ENCODE results near the gene PLA2G15.

Gene PLA2G15

DNA sequence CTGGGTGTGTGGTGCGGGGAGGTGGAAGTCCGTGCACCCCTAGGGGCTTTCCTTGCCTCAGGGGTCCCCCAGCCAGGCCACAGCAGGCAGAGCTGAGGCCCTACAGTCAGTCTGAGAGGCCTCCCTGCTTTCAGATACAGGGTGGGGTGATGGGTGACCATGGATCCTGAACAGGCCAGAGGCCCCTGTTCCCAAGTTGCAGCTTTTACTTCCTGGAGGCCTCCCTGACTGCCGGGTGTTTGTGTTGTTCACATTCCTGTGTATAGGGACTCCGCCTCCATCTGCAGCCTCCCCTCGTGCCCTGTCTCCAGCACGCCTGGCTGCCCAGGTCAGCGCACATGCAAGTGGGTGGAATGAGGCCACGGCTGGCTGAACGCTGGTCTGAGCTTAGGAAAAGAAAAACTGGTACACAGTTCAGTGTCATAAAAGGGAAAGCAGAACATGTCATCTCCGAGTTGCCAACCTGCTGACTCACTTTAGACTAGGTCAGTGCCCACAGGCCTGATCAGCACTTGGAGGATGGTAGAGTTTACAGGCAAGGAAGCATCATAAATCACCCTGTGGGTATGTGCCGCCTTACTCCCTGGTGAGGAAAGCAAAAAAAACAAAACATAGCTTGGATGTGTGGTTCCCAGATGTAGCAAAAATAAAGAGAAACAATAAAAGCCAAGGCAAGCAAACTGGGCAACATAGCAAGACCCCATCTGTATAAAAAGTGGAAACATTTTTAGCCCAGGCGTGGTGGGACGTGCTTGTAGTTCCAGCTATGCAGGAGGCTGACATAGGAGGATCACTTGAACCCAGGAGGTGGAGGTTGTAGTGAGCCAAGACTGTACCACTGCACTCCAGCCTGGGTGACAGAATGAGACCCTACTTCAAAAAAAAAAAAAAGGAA is 13.0 kb downstream of the PLA2G15 start:
- H3K4me1 ChIP-seq (ENCODE audit: control insufficient read depth, insufficient read depth, low read length): peaks cover 18% of the 10 kb centered on the region
- H3K36me3 ChIP-seq (ENCODE audit: insufficient read depth, low read length): peaks cover 36% of the 10 kb centered on the region
- H3K27me3 ChIP-seq (ENCODE audit: control insufficient read depth, insufficient read depth, low read length): no peaks in the 10 kb centered on the region
- H3K9ac ChIP-seq (ENCODE audit: low read depth, low read length): peak overlapping the region; percentile 57
- peak overlapping the region; percentile 48 for H3K4me2 ChIP-seq (ENCODE audit: low read length)
- no peaks in the 10 kb centered on the region for H3K9me3 ChIP-seq (replicated peaks; ENCODE audit: low read length)
- no peak overlapping the region for H3K4me3 ChIP-seq (ENCODE audit: low read length)

DNA sequence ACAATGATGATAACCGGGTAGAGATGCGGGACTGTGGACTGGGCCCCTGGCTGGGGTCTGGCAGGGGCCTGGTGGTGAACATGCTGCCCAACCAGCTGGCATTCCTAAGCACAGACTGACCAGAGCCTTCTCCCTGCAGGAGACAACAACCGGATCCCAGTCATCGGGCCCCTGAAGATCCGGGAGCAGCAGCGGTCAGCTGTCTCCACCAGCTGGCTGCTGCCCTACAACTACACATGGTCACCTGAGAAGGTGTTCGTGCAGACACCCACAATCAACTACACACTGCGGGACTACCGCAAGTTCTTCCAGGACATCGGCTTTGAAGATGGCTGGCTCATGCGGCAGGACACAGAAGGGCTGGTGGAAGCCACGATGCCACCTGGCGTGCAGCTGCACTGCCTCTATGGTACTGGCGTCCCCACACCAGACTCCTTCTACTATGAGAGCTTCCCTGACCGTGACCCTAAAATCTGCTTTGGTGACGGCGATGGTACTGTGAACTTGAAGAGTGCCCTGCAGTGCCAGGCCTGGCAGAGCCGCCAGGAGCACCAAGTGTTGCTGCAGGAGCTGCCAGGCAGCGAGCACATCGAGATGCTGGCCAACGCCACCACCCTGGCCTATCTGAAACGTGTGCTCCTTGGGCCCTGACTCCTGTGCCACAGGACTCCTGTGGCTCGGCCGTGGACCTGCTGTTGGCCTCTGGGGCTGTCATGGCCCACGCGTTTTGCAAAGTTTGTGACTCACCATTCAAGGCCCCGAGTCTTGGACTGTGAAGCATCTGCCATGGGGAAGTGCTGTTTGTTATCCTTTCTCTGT is 14.0 kb downstream of the PLA2G15 start:
- Histone ChIP-seq H3K9ac (ENCODE audit: low read depth, low read length) (no peak overlapping the region), H3K27me3 (ENCODE audit: control insufficient read depth, insufficient read depth, low read length) (no peaks in the 10 kb centered on the region), H3K4me1 (ENCODE audit: control insufficient read depth, insufficient read depth, low read length) (peaks cover 27% of the 10 kb centered on the region), H3K4me3 (ENCODE audit: low read length) (no peak overlapping the region), H3K9me3 (replicated peaks; ENCODE audit: low read length) (no peaks in the 10 kb centered on the region), H3K36me3 (ENCODE audit: insufficient read depth, low read length) (peaks cover 32% of the 10 kb centered on the region), H3K4me2 (ENCODE audit: low read length) (no peak overlapping the region)

DNA sequence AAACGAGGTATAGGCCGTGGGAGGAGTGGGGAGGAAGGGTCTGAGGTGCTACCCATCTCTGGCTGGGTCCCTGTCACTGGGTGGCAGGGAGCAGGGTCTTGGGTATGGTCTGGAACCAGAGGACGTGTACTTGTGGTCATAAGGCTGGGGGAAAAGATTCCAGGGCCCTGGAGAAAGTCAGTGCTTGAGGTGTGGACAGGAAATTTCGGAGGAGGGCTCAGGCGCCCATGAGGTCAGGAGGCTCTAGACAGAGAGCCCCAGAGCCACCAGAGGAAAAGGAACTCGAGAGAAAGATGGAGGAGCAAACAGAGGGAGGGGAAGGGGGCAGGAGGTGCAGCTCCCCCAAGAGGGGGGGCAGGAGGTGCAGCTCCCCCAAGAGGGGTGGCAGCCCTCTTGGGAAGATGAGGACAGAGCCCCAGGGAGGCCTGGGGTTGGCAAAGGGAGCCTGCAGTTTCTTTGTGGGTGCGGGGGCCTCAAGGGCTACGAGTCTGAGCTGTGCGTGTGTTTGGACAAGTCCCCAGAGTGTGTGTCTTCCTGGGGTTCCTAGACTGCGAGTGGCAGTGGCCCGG is 18.5 kb downstream of the PLA2G15 start:
- peaks cover 27% of the 10 kb centered on the region for H3K36me3 ChIP-seq (ENCODE audit: insufficient read depth, low read length)
- H3K9ac ChIP-seq (ENCODE audit: low read depth, low read length): peak overlapping the region; percentile 100
- peak overlapping the region; percentile 100 for H3K4me3 ChIP-seq (ENCODE audit: low read length)
- H3K9me3 ChIP-seq (replicated peaks; ENCODE audit: low read length): no peaks in the 10 kb centered on the region
- H3K4me1 ChIP-seq (ENCODE audit: control insufficient read depth, insufficient read depth, low read length): peaks cover 28% of the 10 kb centered on the region
- no peaks in the 10 kb centered on the region for H3K27me3 ChIP-seq (ENCODE audit: control insufficient read depth, insufficient read depth, low read length)
- peak overlapping the region; percentile 97 for H3K4me2 ChIP-seq (ENCODE audit: low read length)

DNA sequence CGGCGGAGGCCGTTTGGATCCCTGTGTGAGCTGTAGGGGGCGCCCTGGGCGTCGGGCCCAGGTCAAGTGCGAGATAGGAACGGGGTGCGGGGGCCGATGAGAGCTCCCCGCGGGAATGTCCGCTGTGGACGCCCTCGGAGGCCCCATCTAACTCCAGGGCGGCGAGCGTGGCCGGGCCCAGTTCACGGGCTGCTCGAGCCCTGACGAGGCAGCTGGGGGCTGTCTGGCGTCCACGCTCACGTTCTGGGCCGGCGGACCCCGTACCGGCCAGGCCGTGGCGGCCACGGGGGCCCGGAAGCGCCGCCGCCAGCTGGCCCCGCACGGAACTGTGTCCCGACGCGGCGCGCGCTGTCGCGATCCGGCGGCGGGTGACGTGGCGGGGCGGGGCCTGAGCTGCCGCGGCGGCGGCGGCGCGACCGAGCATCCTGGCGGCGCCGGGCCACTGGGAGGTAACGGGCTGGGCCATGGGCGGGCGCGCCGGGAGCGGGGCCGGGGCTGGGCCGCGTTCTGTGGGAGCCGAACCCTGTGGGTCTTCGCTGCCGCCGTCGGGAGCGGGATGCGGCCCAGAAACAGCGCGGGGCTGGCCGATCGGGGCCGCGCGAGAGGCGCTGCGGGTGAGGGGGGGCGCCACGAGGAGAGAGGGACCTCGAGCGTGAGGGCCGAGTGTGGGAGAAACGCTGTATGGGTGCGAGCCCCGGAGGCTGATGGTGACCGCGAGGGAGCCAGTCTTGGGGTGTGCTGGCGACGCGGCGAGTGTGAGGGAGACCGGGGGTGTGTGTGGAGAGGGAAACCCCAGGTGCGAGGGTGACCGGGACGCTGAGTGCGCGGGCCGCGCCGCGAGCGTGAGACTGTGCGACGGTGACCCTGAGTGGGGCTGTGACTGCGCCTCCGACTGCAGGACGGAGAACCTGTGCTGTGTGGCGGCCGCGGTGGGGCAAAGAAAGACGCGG is 19.2 kb downstream of the PLA2G15 start, which contains the start of gene SLC7A6:
Gene SLC7A6, plus strand, starts transcription at position 399 of the 950 bp plus-strand sequence. CDS start 10,201 bp downstream, outside the sequence.
- Histone ChIP-seq H3K4me1 (ENCODE audit: control insufficient read depth, insufficient read depth, low read length) (peaks cover 26% of the 10 kb centered on the region), H3K27me3 (ENCODE audit: control insufficient read depth, insufficient read depth, low read length) (no peaks in the 10 kb centered on the region), H3K9ac (ENCODE audit: low read depth, low read length) (peak within 1 kb of the TSS; percentile 100), H3K4me3 (ENCODE audit: low read length) (peak within 1 kb of the TSS; percentile 100), H3K9me3 (replicated peaks; ENCODE audit: low read length) (no peaks in the 10 kb centered on the region), H3K4me2 (ENCODE audit: low read length) (peak within 1 kb of the TSS; percentile 97), H3K36me3 (ENCODE audit: insufficient read depth, low read length) (peaks cover 21% of the 10 kb centered on the region)

DNA sequence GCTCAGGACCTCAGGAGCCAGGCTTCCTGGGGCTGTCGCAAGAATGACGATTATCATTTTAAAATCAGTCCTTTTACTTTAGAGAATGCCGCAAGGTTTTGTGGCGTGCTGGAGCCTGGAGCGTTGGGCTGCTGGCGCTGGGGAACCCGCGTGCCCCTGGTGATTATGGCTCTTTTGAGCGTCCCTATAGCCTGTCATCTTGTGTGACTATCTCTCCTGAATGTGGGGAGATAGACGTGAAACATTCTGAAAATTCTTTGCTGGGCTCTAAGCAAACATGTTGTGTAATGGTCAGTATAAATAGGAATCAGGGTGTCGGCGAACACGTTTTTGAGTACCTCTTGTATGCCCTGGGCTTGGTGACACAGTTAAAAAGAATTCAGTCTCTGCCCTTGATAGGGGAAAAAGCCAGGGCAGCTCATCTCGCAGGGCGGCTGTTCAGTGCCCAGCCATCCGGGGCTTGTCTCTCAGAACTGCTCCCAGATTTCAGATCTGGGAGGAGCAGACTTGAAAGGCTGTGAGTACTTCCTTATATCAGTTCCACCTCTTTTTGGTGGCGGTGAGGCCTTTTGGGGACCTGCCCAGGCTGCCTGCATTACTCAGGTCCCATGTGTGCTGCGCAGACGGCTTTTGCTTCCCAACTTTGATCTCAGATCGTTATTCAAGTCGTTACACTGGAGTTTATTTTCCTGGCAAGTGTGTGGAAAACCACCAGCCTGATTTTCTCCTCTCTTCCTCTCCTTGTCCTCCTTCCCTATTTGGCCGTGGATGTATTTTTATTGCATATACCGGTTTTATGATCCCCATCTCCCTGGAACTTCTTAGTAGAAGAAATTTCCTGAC is 20.1 kb downstream of the PLA2G15 start:
- Histone ChIP-seq H3K9ac (ENCODE audit: low read depth, low read length) (peak overlapping the region; percentile 100), H3K4me3 (ENCODE audit: low read length) (peak overlapping the region; percentile 100), H3K27me3 (ENCODE audit: control insufficient read depth, insufficient read depth, low read length) (no peaks in the 10 kb centered on the region), H3K4me2 (ENCODE audit: low read length) (peak overlapping the region; percentile 97), H3K36me3 (ENCODE audit: insufficient read depth, low read length) (peaks cover 12% of the 10 kb centered on the region), H3K4me1 (ENCODE audit: control insufficient read depth, insufficient read depth, low read length) (peaks cover 26% of the 10 kb centered on the region), H3K9me3 (replicated peaks; ENCODE audit: low read length) (no peaks in the 10 kb centered on the region)

DNA sequence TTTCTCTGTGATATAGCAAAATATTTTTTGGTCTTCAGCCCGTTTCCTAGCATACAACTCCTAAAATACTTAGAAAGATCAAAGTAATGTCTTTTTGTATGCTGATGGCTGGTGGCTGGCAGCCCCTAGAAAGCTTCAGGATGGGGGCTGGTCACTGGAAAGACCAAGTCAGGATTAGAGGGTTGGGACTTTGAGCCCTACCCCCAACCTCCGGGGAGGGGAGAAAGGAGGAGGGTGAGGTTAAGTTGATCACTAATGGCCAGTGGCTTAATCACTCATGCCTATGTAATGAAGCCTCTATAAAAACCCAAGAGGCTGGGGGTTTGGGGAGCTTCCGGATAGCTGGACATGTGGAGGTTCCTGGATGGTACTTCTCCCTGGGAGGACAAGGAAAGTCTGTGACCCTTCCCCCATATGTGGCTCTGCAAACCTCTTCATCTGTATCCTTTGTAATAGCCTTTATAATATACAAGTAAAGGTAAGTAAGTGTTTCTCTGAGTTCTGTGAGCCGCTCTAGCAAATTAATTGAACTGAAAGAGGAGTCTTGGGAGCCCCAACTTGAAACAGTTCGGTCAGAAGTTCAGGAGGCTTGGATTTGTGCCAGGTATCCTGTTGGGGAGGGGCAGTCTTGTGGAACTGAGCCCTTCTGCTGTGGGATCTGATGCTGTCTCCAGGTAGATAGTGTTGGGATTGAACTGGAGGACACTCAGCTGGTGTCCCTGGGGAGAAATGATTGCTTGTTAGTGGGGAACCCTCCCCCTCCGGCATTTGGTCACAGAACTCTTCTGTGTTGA is 22.6 kb downstream of the PLA2G15 start:
- H3K9ac ChIP-seq (ENCODE audit: low read depth, low read length): peak overlapping the region; percentile 13
- peaks cover 15% of the 10 kb centered on the region for H3K36me3 ChIP-seq (ENCODE audit: insufficient read depth, low read length)
- H3K4me3 ChIP-seq (ENCODE audit: low read length): no peak overlapping the region
- H3K4me1 ChIP-seq (ENCODE audit: control insufficient read depth, insufficient read depth, low read length): peaks cover 26% of the 10 kb centered on the region
- no peaks in the 10 kb centered on the region for H3K9me3 ChIP-seq (replicated peaks; ENCODE audit: low read length)
- H3K27me3 ChIP-seq (ENCODE audit: control insufficient read depth, insufficient read depth, low read length): no peaks in the 10 kb centered on the region
- peak overlapping the region; percentile 24 for H3K4me2 ChIP-seq (ENCODE audit: low read length)

DNA sequence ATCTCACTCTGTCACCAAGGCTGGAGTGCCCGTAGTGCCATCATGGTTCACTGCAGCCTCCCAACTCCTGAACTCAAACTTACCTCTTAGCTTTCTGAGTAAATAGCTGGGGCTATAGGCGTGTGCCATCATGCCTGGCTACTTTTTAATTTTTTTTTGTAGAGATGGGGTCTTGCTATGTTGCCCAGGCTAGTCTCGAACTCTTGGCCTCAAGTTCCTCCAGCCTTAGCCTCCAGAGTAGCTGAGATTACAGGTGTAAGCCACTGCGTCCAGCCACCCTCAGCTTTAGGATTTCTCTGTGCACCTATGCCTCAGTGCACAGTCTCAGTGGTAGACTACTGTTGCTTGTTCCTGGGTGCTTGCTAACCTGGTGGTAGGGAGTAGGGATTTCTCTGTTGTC is 24.6 kb downstream of the PLA2G15 start:
- no peaks in the 10 kb centered on the region for H3K27me3 ChIP-seq (ENCODE audit: control insufficient read depth, insufficient read depth, low read length)
- H3K9ac ChIP-seq (ENCODE audit: low read depth, low read length): no peak overlapping the region
- H3K4me2 ChIP-seq (ENCODE audit: low read length): no peak overlapping the region
- peaks cover 33% of the 10 kb centered on the region for H3K36me3 ChIP-seq (ENCODE audit: insufficient read depth, low read length)
- no peaks in the 10 kb centered on the region for H3K9me3 ChIP-seq (replicated peaks; ENCODE audit: low read length)
- H3K4me3 ChIP-seq (ENCODE audit: low read length): no peak overlapping the region
- H3K4me1 ChIP-seq (ENCODE audit: control insufficient read depth, insufficient read depth, low read length): peaks cover 16% of the 10 kb centered on the region

DNA sequence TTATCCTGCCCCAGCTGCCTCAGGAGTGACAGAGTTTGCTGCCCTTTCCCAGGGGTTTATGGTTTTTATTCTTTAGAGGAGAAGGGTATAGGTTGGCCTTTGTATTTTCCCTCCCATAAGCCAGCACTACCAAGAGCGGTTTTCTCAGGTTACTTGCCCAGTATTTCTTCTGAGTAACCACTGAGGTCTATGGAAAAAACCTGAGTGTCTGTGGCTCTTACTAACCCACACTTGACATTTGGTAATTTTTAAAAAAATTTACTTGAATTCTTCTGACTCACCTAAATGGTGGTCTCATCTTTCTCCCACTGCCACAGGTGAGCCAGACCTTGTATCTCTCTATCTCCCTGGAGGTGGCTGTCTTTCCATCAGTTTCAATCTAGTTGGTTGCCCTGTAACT is 25.2 kb downstream of the PLA2G15 start:
- Histone ChIP-seq H3K36me3 (ENCODE audit: insufficient read depth, low read length) (peaks cover 36% of the 10 kb centered on the region), H3K9me3 (replicated peaks; ENCODE audit: low read length) (no peaks in the 10 kb centered on the region), H3K27me3 (ENCODE audit: control insufficient read depth, insufficient read depth, low read length) (no peaks in the 10 kb centered on the region), H3K9ac (ENCODE audit: low read depth, low read length) (no peak overlapping the region), H3K4me1 (ENCODE audit: control insufficient read depth, insufficient read depth, low read length) (peaks cover 16% of the 10 kb centered on the region), H3K4me3 (ENCODE audit: low read length) (no peak overlapping the region), H3K4me2 (ENCODE audit: low read length) (no peak overlapping the region)

DNA sequence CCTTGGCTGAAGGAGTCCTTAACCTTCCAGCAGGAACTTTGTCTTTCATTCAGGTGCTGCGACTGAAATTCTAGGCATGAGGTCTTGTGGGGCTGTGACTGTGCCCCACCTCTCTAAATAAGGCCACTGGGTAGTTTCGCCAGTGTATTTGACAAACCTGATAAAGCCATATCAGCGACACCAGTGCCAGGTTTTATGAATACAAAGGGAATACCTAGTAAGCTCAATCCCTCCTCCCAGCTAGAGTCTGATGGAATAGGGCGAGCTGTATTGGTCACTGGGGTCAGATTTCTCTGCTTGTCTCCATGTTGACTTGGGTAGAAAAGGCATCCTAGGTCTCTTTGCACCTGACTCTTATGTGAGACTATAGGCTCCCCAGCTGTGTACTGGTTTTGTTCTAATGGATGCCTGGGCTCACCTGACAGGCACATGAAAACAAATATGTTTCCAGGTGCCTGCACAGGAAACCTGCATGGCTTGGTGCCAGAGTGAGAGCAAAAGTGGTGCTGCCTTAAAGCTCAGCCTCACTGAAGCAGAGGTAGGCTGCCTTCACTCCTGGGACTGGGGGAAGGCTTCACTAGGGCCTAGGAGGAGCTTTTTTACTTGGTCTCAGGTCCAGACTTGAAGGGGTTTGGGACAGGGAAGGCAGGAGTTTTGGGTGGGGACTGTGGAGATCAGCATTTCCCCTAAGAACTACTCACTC is 27.5 kb downstream of the PLA2G15 start:
- no peaks in the 10 kb centered on the region for H3K9me3 ChIP-seq (replicated peaks; ENCODE audit: low read length)
- H3K36me3 ChIP-seq (ENCODE audit: insufficient read depth, low read length): peaks cover 34% of the 10 kb centered on the region
- H3K4me2 ChIP-seq (ENCODE audit: low read length): no peak overlapping the region
- no peak overlapping the region for H3K9ac ChIP-seq (ENCODE audit: low read depth, low read length)
- no peak overlapping the region for H3K4me3 ChIP-seq (ENCODE audit: low read length)
- no peaks in the 10 kb centered on the region for H3K27me3 ChIP-seq (ENCODE audit: control insufficient read depth, insufficient read depth, low read length)
- H3K4me1 ChIP-seq (ENCODE audit: control insufficient read depth, insufficient read depth, low read length): peaks cover 6% of the 10 kb centered on the region

Data from skeletal muscle satellite cell (primary cell).